H9 (cell line): ENCODE data around the gene FGF6. TPM values are rescaled to one million over a fixed set of nuclear protein-coding genes. Genes with fewer than 3 reads are reported as not detected.

Source experiments
- DNase-seq: peaks from one replicate; pipeline ENCODE4 v3.0.0-alpha.2; 2017
- H2AFZ ChIP-seq: one replicate; pipeline ENCODE4 v1.6.1; 2013; ENCODE audit warnings: mild to moderate bottlenecking, low read length, control low read depth, moderate library complexity
- H2AK5ac ChIP-seq: 2 replicates; pipeline ENCODE4 v1.6.1; 2013; ENCODE audit warnings: low read length, control low read depth, mixed read lengths; ENCODE audit not compliant: insufficient read length
- H2BK120ac ChIP-seq: one replicate; pipeline ENCODE4 v1.6.1; 2013; ENCODE audit warnings: low read depth, mild to moderate bottlenecking, low read length, control low read depth, inconsistent platforms; ENCODE audit not compliant: poor library complexity, severe bottlenecking
- H2BK12ac ChIP-seq: 2 replicates; pipeline ENCODE4 v1.6.1; 2013; ENCODE audit warnings: low read length, control low read depth, mixed read lengths, low read depth; ENCODE audit not compliant: insufficient read length
- H2BK15ac ChIP-seq: 2 replicates; pipeline ENCODE4 v1.6.1; 2013; ENCODE audit warnings: low read depth, low read length, control low read depth
- H2BK20ac ChIP-seq: one replicate; pipeline ENCODE4 v1.6.1; 2013; ENCODE audit warnings: low read depth, mild to moderate bottlenecking, low read length, control low read depth, inconsistent platforms; ENCODE audit not compliant: poor library complexity, severe bottlenecking
- H2BK5ac ChIP-seq: 2 replicates; pipeline ENCODE4 v1.6.1; 2013; ENCODE audit warnings: low read length, control low read depth, mixed read lengths; ENCODE audit not compliant: insufficient read length
- H3K14ac ChIP-seq: 2 replicates; pipeline ENCODE4 v1.6.1; 2013; ENCODE audit warnings: low read length, control low read depth; ENCODE audit not compliant: insufficient read depth
- H3K18ac ChIP-seq: 2 replicates; pipeline ENCODE4 v1.6.1; 2013; ENCODE audit warnings: low read depth, mild to moderate bottlenecking, mixed read lengths, low read length, control low read depth; ENCODE audit not compliant: insufficient read length
- H3K23ac ChIP-seq: 2 replicates; pipeline ENCODE4 v1.6.1; 2013; ENCODE audit warnings: low read length, control low read depth, mixed read lengths, low read depth; ENCODE audit not compliant: insufficient read length
- H3K23me2 ChIP-seq: 2 replicates; pipeline ENCODE4 v1.6.1; 2013; ENCODE audit warnings: low read depth, mild to moderate bottlenecking, mixed read lengths, low read length, control low read depth; ENCODE audit not compliant: insufficient read length, poor library complexity, severe bottlenecking
- H3K27ac ChIP-seq: 2 replicates; pipeline ENCODE4 v1.5.1; 2013; ENCODE audit warnings: low read length, control low read depth, mixed read lengths, low read depth; ENCODE audit not compliant: insufficient read length
- H3K27me3 ChIP-seq: 2 replicates; pipeline ENCODE4 v1.6.1; 2013; ENCODE audit warnings: low read length, control low read depth, inconsistent platforms; ENCODE audit not compliant: insufficient read depth
- H3K4ac ChIP-seq: 2 replicates; pipeline ENCODE4 v1.6.1; 2013; ENCODE audit warnings: low read depth, mild to moderate bottlenecking, control low read depth, inconsistent platforms, low read length, moderate library complexity
- H3K4me1 ChIP-seq: 2 replicates; pipeline ENCODE4 v1.6.1; 2013; ENCODE audit warnings: low read length, control low read depth, inconsistent platforms; ENCODE audit not compliant: insufficient read depth
- H3K4me2 ChIP-seq: 2 replicates; pipeline ENCODE4 v1.6.1; 2013; ENCODE audit warnings: low read length, control low read depth, mixed read lengths; ENCODE audit not compliant: insufficient read length, insufficient read depth
- H3K56ac ChIP-seq: 2 replicates; pipeline ENCODE4 v1.6.1; 2013; ENCODE audit warnings: low read depth, mild to moderate bottlenecking, mixed read lengths, low read length, control low read depth; ENCODE audit not compliant: insufficient read length
- H3K79me1 ChIP-seq: 2 replicates; pipeline ENCODE4 v1.6.1; 2013; ENCODE audit warnings: low read depth, mild to moderate bottlenecking, moderate library complexity, low read length, control low read depth, inconsistent platforms; ENCODE audit not compliant: insufficient read depth, poor library complexity, severe bottlenecking
- H3K79me2 ChIP-seq: 2 replicates; pipeline ENCODE4 v1.6.1; 2013; ENCODE audit warnings: low read length, control low read depth, inconsistent platforms; ENCODE audit not compliant: insufficient read depth
- H3K9ac ChIP-seq: 2 replicates; pipeline ENCODE4 v1.6.1; 2013; ENCODE audit warnings: low read length, control low read depth, mixed read lengths; ENCODE audit not compliant: insufficient read length; ENCODE audit errors: extremely low read depth
- H3K9me3 ChIP-seq: one replicate; pipeline ENCODE4 v1.6.1; 2013; ENCODE audit warnings: low read depth, low read length, inconsistent platforms; ENCODE audit not compliant: control insufficient read depth
- H3T11ph ChIP-seq: one replicate; pipeline ENCODE4 v1.6.1; 2013; ENCODE audit warnings: mild to moderate bottlenecking, low read length, control low read depth, inconsistent platforms
- H4K20me1 ChIP-seq: one replicate; pipeline ENCODE4 v1.6.1; 2013; ENCODE audit not compliant: control insufficient read depth, insufficient read length, insufficient read depth
- H4K5ac ChIP-seq: 2 replicates; pipeline ENCODE4 v1.6.1; 2013; ENCODE audit warnings: low read depth, mild to moderate bottlenecking, mixed read lengths, low read length, control low read depth; ENCODE audit not compliant: insufficient read length
- H4K8ac ChIP-seq: replicated peaks from 2 replicates; pipeline ENCODE4 v1.6.1; 2013; ENCODE audit warnings: low read length, control low read depth, mixed read lengths, low read depth; ENCODE audit not compliant: insufficient read length
- H4K91ac ChIP-seq: 2 replicates; pipeline ENCODE4 v1.6.1; 2013; ENCODE audit warnings: low read depth, mild to moderate bottlenecking, moderate library complexity, mixed read lengths, low read length, control low read depth; ENCODE audit not compliant: insufficient read length
- H3K27ac Mint-ChIP-seq, 3 experiments: 2 replicates in 2 of 3; 3 replicates in 1 of 3; pipeline ENCODE4 v1.8.0; 2020 to 2021; ENCODE audit warnings: mixed read lengths in 3 of 3, mild to moderate bottlenecking in 1 of 3, moderate library complexity in 1 of 3
- H3K27me3 Mint-ChIP-seq: 2 replicates; pipeline ENCODE4 v1.8.0; 2021; ENCODE audit warnings: low read depth, mild to moderate bottlenecking, moderate library complexity, mixed read lengths
- H3K36me3 Mint-ChIP-seq, 3 experiments: 2 replicates in 2 of 3; 3 replicates in 1 of 3; pipeline ENCODE4 v1.8.0; 2020 to 2021; ENCODE audit warnings: low read depth in 3 of 3, mixed read lengths in 3 of 3; ENCODE audit not compliant: insufficient read depth in 1 of 3
- H3K4me1 Mint-ChIP-seq, 2 experiments: 2 replicates each; pipeline ENCODE4 v1.8.0; 2020; ENCODE audit warnings: mixed read lengths in 2 of 2
- H3K4me3 Mint-ChIP-seq, 2 experiments: 2 replicates in 1 of 2; 3 replicates in 1 of 2; pipeline ENCODE4 v1.8.0; 2020 to 2021; ENCODE audit warnings: mild to moderate bottlenecking in 2 of 2, mixed read lengths in 2 of 2, moderate library complexity in 1 of 2
- H3K9me3 Mint-ChIP-seq, 2 experiments: 2 replicates in 1 of 2; 3 replicates in 1 of 2; pipeline ENCODE4 v1.8.0; 2020; ENCODE audit warnings: mild to moderate bottlenecking in 2 of 2, mixed read lengths in 2 of 2, moderate library complexity in 1 of 2
- WGBS: extraction: QIAGEN DNeasy Blood & Tissue Kit; methylation state at CpG from one replicate; pipeline ENCODE4 v1.1.7; 2013; ENCODE audit warnings: missing lambda C conversion rate, low lambda C conversion rate, mixed read lengths; ENCODE audit not compliant: insufficient read length; ENCODE audit errors: extremely low coverage; 5-methylcytosine and 5-hydroxymethylcytosine counted together
- total RNA-seq: library from RNA; stranded (reverse); gene quantifications from 2 replicates; pipeline ENCODE4 v1.2.1, GENCODE V29; 2021
- TF ChIP-seq, protein P1 (sequence below): fragments of 200-600 bp; sonication (generic); conservative IDR thresholded peaks from 3 replicates; pipeline ENCODE4 v1.8.0; 2021; ENCODE audit warnings: antibody characterized with exemption, mild to moderate bottlenecking

The FGF6 gene
- total RNA-seq, 1 experiment from 2014 or later = not detected

GRCh38 chr12:4434706-4435425 lies 10.7 kb downstream of the FGF6 start:
- no peak overlapping the region for H3K4me2 ChIP-seq
- no peak overlapping the region for H3K18ac ChIP-seq
- Mint-ChIP-seq H3K4me3 (no peak overlapping the region), H3K4me1 (peaks cover 20 to 36% of the 10 kb centered on the region in 2 experiments), H3K9me3 (no peaks in the 10 kb centered on the region), H3K36me3 (no peaks in the 10 kb centered on the region; a peak in 1 of 7 replicates), H3K27ac (no peak overlapping the region), H3K27me3 (peaks cover 13% of the 10 kb centered on the region)
- no peak overlapping the region for H2AK5ac ChIP-seq
- TF ChIP-seq, protein P1, sequence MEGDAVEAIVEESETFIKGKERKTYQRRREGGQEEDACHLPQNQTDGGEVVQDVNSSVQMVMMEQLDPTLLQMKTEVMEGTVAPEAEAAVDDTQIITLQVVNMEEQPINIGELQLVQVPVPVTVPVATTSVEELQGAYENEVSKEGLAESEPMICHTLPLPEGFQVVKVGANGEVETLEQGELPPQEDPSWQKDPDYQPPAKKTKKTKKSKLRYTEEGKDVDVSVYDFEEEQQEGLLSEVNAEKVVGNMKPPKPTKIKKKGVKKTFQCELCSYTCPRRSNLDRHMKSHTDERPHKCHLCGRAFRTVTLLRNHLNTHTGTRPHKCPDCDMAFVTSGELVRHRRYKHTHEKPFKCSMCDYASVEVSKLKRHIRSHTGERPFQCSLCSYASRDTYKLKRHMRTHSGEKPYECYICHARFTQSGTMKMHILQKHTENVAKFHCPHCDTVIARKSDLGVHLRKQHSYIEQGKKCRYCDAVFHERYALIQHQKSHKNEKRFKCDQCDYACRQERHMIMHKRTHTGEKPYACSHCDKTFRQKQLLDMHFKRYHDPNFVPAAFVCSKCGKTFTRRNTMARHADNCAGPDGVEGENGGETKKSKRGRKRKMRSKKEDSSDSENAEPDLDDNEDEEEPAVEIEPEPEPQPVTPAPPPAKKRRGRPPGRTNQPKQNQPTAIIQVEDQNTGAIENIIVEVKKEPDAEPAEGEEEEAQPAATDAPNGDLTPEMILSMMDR = no peak
- H2AFZ ChIP-seq = no peak overlapping the region
- H2BK12ac ChIP-seq = no peak overlapping the region
- H2BK120ac ChIP-seq = no peak overlapping the region
- no CpG with 5 or more reads among the region's 8 CpGs for WGBS
- no peak overlapping the region for H3K56ac ChIP-seq
- H4K91ac ChIP-seq = no peak overlapping the region
- DNase-seq = peak; percentile 14
- no peak overlapping the region for H3K9ac ChIP-seq
- no peak overlapping the region; the same call in 1 of the 2 replicates for H3K14ac ChIP-seq
- H3K23me2 ChIP-seq = no peaks in the 10 kb centered on the region
- no peaks in the 10 kb centered on the region for H4K20me1 ChIP-seq
- no peak overlapping the region for H2BK5ac ChIP-seq
- no peak overlapping the region for H3K4ac ChIP-seq
- no peak overlapping the region for H3K27ac ChIP-seq
- no peak overlapping the region for H4K8ac ChIP-seq
- no peak overlapping the region for H4K5ac ChIP-seq
- no peaks in the 10 kb centered on the region for H3K79me1 ChIP-seq
- no peaks in the 10 kb centered on the region for H3K27me3 ChIP-seq
- no peak overlapping the region for H2BK15ac ChIP-seq
- no peaks in the 10 kb centered on the region for H3K79me2 ChIP-seq
- peaks cover 6% of the 10 kb centered on the region; the same call in 1 of the 2 replicates for H3K4me1 ChIP-seq
- H2BK20ac ChIP-seq = no peak overlapping the region
- no peaks in the 10 kb centered on the region for H3K9me3 ChIP-seq
- H3K23ac ChIP-seq = no peak overlapping the region
- H3T11ph ChIP-seq = no peak overlapping the region
